ENCODE data around the gene MVB12A.

The MVB12A gene

DNA sequence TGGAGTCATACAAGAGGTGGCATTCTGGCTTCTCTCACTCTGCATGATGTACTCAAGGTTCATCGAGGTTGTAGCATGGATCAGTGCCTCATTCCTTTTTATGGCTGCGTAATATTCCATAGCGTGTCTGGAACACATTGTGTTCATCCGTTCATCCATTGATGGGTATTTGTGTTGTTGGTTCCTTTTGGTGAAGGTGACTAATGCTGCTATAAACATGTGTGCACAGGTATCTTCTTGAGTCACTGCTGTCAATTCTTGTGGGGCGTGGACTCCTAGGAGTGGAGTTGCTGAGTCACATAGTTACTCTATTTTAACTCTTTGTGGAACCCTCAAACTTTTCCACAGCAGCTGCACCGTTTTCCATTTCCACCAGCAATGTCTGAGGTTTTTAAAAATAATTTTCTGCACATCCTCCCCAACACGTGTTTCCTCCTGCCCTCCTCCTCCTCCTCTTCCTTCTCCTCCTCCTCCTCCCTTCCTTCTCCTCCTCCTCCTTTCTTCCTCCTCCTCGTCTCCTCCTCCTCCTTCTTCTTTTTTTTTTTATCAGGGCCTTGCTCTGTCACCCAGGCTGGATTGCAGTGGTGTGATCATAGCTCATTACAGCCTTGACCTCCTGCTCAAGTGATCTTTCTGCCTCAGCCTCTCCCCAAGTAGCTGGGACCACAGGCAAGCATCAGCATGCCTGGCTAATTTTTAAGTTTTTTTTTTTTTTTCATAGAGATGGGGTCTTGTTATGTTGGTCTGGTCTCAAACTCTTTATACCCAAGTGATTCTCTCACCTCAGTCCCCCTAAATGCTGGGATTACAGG, 30.6 kb downstream of the MVB12A start:
- Histone ChIP-seq H3K9me2 (replicated peaks; ENCODE audit: insufficient read depth, low read length) (no peaks in the 10 kb centered on the region), H3K9ac (ENCODE audit: low read length) (no peak overlapping the region), H3K79me2 (ENCODE audit: insufficient read depth, low read length) (no peaks in the 10 kb centered on the region), H3F3A (ENCODE audit: insufficient read depth) (no peaks in the 10 kb centered on the region), H3K27ac (ENCODE audit: low read depth, low read length) (no peak overlapping the region), H3K27me3 (ENCODE audit: low read length) (no peaks in the 10 kb centered on the region), H4K20me1 (ENCODE audit: low read depth, low read length) (no peaks in the 10 kb centered on the region), H3K36me3 (ENCODE audit: low read length) (no peaks in the 10 kb centered on the region), H3K9me3 (ENCODE audit: insufficient read depth, low read length) (no peaks in the 10 kb centered on the region), H3K4me2 (ENCODE audit: low read depth, low read length, poor library complexity, severe bottlenecking) (no peak overlapping the region), H3K4me3 (ENCODE audit: insufficient read depth, low read length, poor library complexity, severe bottlenecking) (no peak overlapping the region), H2AFZ (ENCODE audit: low read depth, low read length, severe bottlenecking) (no peak overlapping the region)
- TF ChIP-seq, protein P1, sequence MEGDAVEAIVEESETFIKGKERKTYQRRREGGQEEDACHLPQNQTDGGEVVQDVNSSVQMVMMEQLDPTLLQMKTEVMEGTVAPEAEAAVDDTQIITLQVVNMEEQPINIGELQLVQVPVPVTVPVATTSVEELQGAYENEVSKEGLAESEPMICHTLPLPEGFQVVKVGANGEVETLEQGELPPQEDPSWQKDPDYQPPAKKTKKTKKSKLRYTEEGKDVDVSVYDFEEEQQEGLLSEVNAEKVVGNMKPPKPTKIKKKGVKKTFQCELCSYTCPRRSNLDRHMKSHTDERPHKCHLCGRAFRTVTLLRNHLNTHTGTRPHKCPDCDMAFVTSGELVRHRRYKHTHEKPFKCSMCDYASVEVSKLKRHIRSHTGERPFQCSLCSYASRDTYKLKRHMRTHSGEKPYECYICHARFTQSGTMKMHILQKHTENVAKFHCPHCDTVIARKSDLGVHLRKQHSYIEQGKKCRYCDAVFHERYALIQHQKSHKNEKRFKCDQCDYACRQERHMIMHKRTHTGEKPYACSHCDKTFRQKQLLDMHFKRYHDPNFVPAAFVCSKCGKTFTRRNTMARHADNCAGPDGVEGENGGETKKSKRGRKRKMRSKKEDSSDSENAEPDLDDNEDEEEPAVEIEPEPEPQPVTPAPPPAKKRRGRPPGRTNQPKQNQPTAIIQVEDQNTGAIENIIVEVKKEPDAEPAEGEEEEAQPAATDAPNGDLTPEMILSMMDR (IDR thresholded peaks at IDR 0.05; ENCODE audit: insufficient read depth, low read length, poor library complexity, severe bottlenecking) = no peak
- no peak for TF ChIP-seq EZH2phosphoT487 (conservative IDR thresholded peaks at IDR 0.05; ENCODE audit: low read length)

DNA sequence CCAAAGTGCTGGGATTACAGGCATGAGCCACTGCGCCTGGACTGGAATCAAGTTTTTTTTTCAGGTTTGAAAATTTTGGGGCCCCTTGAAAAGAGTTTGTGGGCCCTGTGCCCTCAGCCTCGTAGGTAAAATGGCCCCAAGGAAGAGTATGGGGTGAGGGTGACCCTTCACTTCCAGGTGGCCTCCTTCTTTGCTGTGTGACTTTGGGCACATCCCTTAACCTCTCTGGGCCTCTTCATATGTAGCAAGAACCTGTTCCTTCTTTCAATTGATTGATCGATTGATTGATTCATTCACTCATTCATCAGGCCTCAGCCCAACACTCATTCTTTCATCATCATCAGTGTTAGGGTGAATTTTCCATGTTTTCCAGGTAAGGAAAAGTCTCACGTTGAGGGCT, 32.0 kb downstream of the MVB12A start:
- Histone ChIP-seq H3K27me3 (ENCODE audit: low read length) (no peaks in the 10 kb centered on the region), H3K27ac (ENCODE audit: low read depth, low read length) (no peak overlapping the region), H3K4me2 (ENCODE audit: low read depth, low read length, poor library complexity, severe bottlenecking) (no peak overlapping the region), H3F3A (ENCODE audit: insufficient read depth) (no peaks in the 10 kb centered on the region), H2AFZ (ENCODE audit: low read depth, low read length, severe bottlenecking) (no peak overlapping the region), H3K4me3 (ENCODE audit: insufficient read depth, low read length, poor library complexity, severe bottlenecking) (no peak overlapping the region), H3K9me2 (replicated peaks; ENCODE audit: insufficient read depth, low read length) (no peaks in the 10 kb centered on the region), H4K20me1 (ENCODE audit: low read depth, low read length) (no peaks in the 10 kb centered on the region), H3K9me3 (ENCODE audit: insufficient read depth, low read length) (no peaks in the 10 kb centered on the region), H3K36me3 (ENCODE audit: low read length) (no peaks in the 10 kb centered on the region), H3K79me2 (ENCODE audit: insufficient read depth, low read length) (no peaks in the 10 kb centered on the region), H3K9ac (ENCODE audit: low read length) (no peak overlapping the region)
- TF ChIP-seq, protein P1 (IDR thresholded peaks at IDR 0.05; ENCODE audit: insufficient read depth, low read length, poor library complexity, severe bottlenecking) = no peak
- no peak for TF ChIP-seq EZH2phosphoT487 (conservative IDR thresholded peaks at IDR 0.05; ENCODE audit: low read length)

DNA sequence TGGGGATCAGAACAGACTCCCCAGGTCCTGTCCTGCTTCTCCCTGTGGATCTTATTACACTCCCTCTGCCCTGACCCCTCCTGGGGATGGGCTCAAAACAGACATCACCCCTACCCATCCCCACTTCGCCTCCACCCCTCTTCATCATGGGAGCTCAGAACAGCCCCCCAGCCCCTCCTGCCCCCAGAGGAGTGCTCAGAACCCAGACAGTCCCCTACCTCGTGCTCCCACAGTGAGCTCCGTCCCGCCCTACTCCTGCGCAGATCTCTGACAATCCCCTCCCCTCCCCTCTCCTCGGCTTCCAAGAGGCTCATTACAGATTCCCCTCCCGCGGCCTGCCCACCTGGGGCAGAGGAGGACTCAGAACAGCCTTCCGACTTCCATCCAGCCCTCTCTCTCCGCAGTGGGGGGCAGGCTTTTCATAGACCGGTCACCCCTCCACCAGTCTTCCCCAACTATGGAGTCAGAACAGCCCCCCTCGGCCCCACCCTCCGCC, 34.8 kb downstream of the MVB12A start:
- Histone ChIP-seq H4K20me1 (ENCODE audit: low read depth, low read length) (no peaks in the 10 kb centered on the region), H2AFZ (ENCODE audit: low read depth, low read length, severe bottlenecking) (no peak overlapping the region), H3K27ac (ENCODE audit: low read depth, low read length) (no peak overlapping the region), H3K27me3 (ENCODE audit: low read length) (no peaks in the 10 kb centered on the region), H3K36me3 (ENCODE audit: low read length) (no peaks in the 10 kb centered on the region), H3K9me3 (ENCODE audit: insufficient read depth, low read length) (no peaks in the 10 kb centered on the region), H3F3A (ENCODE audit: insufficient read depth) (no peaks in the 10 kb centered on the region), H3K79me2 (ENCODE audit: insufficient read depth, low read length) (no peaks in the 10 kb centered on the region), H3K9me2 (replicated peaks; ENCODE audit: insufficient read depth, low read length) (no peaks in the 10 kb centered on the region), H3K4me2 (ENCODE audit: low read depth, low read length, poor library complexity, severe bottlenecking) (no peak overlapping the region), H3K9ac (ENCODE audit: low read length) (no peak overlapping the region), H3K4me3 (ENCODE audit: insufficient read depth, low read length, poor library complexity, severe bottlenecking) (no peak overlapping the region)
- TF ChIP-seq, protein P1 (IDR thresholded peaks at IDR 0.05; ENCODE audit: insufficient read depth, low read length, poor library complexity, severe bottlenecking) = no peak
- no peak for TF ChIP-seq EZH2phosphoT487 (conservative IDR thresholded peaks at IDR 0.05; ENCODE audit: low read length)

All from SU-DHL-6 (cell line).